Activated naive CD8-positive, alpha-beta T cell treated with anti-CD3 and anti-CD28 coated beads for 36 hours (primary cell): ENCODE data around the gene METTL24. TPM values are rescaled to one million over a fixed set of nuclear protein-coding genes. Genes with fewer than 3 reads are reported as not detected.

Experiments
- DNase-seq: peaks from one replicate; pipeline ENCODE4 v3.0.0; 2021
- H3K27ac Mint-ChIP-seq: one replicate; pipeline ENCODE4 v1.8.0; 2022; ENCODE audit warnings: mild to moderate bottlenecking, moderate library complexity, mixed read lengths
- H3K27me3 Mint-ChIP-seq: one replicate; pipeline ENCODE4 v1.8.0; 2022; ENCODE audit warnings: mild to moderate bottlenecking, mixed read lengths
- H3K36me3 Mint-ChIP-seq: one replicate; pipeline ENCODE4 v1.8.0; 2021; ENCODE audit warnings: mild to moderate bottlenecking, mixed read lengths
- H3K4me1 Mint-ChIP-seq: one replicate; pipeline ENCODE4 v1.8.0; 2021; ENCODE audit warnings: mixed read lengths
- H3K4me3 Mint-ChIP-seq: one replicate; pipeline ENCODE4 v1.8.0; 2022; ENCODE audit warnings: mild to moderate bottlenecking, moderate library complexity, mixed read lengths
- H3K9me3 Mint-ChIP-seq: one replicate; pipeline ENCODE4 v1.8.0; 2022; ENCODE audit warnings: mixed read lengths
- total RNA-seq, 2 experiments: library from RNA; stranded (reverse); gene quantifications; one replicate each; pipeline ENCODE4 v1.2.3, GENCODE V29; 2021

The METTL24 gene
- total RNA-seq, 2 experiments from 2014 or later = 0.26 to 0.27 TPM

DNA sequence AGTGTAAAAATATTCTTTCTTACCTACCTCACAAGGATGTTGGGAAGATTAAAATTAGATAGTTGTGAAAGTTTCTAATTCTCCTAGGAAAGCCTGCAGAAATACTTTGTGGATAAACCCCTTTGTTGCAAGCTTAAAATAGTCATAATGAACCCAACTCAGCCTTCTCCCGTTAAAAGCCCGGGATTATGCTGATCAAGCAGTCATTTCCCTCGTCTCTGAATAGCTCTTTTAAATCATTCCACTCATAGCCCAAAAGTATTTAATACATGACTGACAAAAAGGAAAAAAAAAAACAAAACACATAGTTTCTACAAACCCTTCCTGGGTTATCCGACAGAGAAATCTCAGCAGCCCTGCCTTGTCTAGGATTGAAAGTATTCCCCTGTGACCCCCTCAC is 10.9 kb upstream of the METTL24 start:
- Mint-ChIP-seq H3K9me3 (no peaks in the 10 kb centered on the region), H3K27ac (no peak overlapping the region), H3K27me3 (no peaks in the 10 kb centered on the region), H3K4me3 (no peak overlapping the region), H3K36me3 (no peaks in the 10 kb centered on the region), H3K4me1 (peaks cover 39% of the 10 kb centered on the region)
- no peak for DNase-seq

DNA sequence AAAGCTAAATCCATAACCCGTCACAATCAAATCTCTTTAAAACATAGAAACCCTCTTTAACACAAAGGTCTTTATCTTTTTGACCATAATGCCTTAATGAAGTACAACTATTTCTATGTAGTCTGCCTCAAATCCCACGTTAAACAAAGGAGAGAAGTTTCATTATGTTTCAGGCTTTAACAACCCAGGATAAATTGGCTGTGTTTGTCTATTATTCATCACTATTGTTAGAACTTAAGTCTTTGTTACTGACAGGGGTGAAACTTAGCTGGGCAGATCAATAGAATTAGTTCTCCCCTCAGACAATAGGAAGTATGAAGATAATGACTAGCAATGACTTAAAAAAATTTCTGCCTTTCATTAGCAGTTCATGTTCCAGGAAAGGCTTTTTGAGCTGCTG is 10.1 kb upstream of the METTL24 start:
- Mint-ChIP-seq H3K9me3 (no peaks in the 10 kb centered on the region), H3K4me1 (peaks cover 39% of the 10 kb centered on the region), H3K27me3 (no peaks in the 10 kb centered on the region), H3K27ac (no peak overlapping the region), H3K36me3 (no peaks in the 10 kb centered on the region), H3K4me3 (no peak overlapping the region)
- no peak for DNase-seq

DNA sequence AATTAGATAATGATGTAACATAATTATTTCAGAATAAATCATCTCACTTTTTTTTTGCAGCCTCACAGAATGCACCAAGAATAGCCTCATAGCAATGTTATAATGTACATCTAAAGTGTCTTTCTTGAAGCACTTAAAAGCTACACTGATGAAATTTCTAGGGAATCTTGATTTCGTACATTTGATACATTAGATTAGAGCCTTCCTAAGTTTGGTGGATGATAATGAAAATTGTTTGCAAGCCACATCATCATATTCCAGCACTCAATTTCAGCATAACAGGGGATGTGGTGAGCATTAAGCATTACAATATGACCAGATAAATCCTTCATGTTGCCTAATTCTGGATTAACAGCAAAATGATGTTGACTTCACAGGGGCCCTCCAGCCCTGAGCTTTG is 9.7 kb upstream of the METTL24 start:
- Mint-ChIP-seq H3K9me3 (no peaks in the 10 kb centered on the region), H3K4me3 (no peak overlapping the region), H3K36me3 (no peaks in the 10 kb centered on the region), H3K27ac (no peak overlapping the region), H3K27me3 (no peaks in the 10 kb centered on the region), H3K4me1 (peaks cover 39% of the 10 kb centered on the region)
- no peak for DNase-seq

DNA sequence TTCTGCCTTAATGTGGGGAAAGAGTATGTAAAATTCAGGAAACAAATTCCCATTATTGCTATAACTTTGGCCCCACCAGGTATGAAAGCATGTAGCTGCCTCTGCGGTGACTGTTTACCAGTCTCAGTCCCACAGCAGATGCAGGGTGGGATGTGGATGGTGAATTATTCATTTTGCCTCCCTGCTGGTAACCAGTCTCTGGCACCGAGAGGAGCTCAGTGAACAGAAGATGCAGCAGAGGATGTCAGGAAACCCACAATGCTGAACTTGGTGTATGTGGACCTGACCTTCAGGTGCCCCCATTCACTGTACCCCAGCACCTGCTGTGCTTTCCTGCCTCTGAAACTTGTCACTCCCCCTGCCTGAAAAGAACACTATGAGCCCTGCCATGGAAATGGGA is 8.8 kb upstream of the METTL24 start:
- H3K9me3 Mint-ChIP-seq = no peaks in the 10 kb centered on the region
- no peaks in the 10 kb centered on the region for H3K36me3 Mint-ChIP-seq
- no peak overlapping the region for H3K4me3 Mint-ChIP-seq
- DNase-seq = no peak
- peaks cover 39% of the 10 kb centered on the region for H3K4me1 Mint-ChIP-seq
- no peaks in the 10 kb centered on the region for H3K27me3 Mint-ChIP-seq
- H3K27ac Mint-ChIP-seq = no peak overlapping the region

DNA sequence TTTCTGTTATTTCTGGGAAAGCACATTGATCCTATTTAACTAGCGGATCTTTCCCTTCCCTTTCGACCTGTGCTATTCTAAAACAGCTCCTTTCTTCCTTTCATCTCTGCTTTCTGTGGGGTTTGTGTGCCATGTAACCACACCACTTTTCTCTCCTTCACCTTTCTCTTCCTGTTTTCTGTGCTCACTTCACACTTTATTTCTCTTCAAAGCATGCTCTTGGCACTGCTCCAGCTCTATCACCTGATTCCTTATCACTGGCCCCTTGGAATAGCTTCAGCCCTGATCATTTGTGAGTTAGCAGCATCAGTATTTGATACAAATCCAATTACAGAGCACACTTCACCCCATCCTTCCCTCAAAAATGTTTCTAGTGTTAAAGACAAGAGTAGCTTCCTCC is 8.1 kb upstream of the METTL24 start:
- no peaks in the 10 kb centered on the region for H3K9me3 Mint-ChIP-seq
- no peaks in the 10 kb centered on the region for H3K36me3 Mint-ChIP-seq
- no peaks in the 10 kb centered on the region for H3K27me3 Mint-ChIP-seq
- DNase-seq = no peak
- H3K4me3 Mint-ChIP-seq = no peak overlapping the region
- no peak overlapping the region for H3K27ac Mint-ChIP-seq
- H3K4me1 Mint-ChIP-seq = peaks cover 39% of the 10 kb centered on the region

DNA sequence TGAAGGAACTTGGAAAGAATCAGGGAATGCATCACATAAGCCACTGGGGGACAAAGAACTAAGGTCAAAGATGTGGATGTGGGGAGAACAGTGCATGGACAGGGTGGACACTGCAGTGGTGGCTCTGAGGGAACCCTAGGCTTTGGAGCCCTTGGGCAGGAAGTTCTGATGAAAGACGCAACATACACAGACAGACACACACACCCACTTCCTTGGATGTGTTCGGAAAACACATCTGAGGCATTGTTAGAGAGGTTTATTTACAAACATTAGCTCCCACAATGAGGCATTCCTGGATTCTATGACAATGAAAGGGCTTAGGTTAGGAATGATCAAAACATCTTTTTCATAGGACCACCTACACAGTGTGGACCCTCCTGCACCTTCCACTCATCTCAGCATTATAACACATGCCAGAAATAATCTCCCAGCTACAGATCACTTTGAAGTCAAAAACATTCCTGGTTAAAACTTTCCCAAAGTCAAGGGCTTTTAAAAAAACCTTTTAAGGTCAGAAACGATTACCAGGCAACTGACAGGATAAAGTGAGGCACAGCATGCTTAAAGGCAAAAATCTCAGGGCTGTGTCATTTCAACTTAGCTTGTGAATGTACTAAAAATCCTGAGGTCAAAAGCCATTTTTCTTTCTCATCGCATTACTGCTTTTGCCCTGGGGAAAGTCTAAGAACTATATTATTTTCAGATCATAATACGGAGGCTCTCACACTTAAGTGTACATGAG is 6.4 kb upstream of the METTL24 start:
- no peak overlapping the region for H3K27ac Mint-ChIP-seq
- no peaks in the 10 kb centered on the region for H3K36me3 Mint-ChIP-seq
- peaks cover under 1% of the 10 kb centered on the region for H3K27me3 Mint-ChIP-seq
- DNase-seq = no peak
- no peak overlapping the region for H3K4me3 Mint-ChIP-seq
- peaks cover 39% of the 10 kb centered on the region for H3K4me1 Mint-ChIP-seq
- peaks cover 2% of the 10 kb centered on the region for H3K9me3 Mint-ChIP-seq

DNA sequence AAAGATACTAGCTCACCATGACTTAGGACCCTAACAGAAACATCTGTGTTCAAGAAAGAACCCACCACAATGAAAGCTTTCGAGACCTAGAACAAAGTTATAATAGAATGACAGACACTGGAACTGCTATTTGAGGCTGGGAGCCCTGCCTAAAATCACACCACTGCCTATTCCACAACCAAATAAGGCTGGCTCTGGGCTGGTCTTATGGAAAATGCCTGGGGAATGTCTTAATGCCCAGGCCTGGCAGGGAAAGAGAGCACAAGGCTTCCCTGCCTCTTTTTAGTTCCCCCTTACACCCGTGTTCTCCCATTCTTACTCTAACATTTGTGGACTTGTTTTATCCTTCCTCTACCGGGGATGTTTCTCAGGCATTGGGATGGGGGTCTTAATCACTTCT is 5.6 kb upstream of the METTL24 start:
- H3K4me3 Mint-ChIP-seq = no peak overlapping the region
- H3K36me3 Mint-ChIP-seq = no peaks in the 10 kb centered on the region
- DNase-seq = no peak
- H3K27me3 Mint-ChIP-seq = peaks cover 8% of the 10 kb centered on the region
- no peak overlapping the region for H3K27ac Mint-ChIP-seq
- peaks cover 2% of the 10 kb centered on the region for H3K9me3 Mint-ChIP-seq
- H3K4me1 Mint-ChIP-seq = peaks cover 40% of the 10 kb centered on the region

DNA sequence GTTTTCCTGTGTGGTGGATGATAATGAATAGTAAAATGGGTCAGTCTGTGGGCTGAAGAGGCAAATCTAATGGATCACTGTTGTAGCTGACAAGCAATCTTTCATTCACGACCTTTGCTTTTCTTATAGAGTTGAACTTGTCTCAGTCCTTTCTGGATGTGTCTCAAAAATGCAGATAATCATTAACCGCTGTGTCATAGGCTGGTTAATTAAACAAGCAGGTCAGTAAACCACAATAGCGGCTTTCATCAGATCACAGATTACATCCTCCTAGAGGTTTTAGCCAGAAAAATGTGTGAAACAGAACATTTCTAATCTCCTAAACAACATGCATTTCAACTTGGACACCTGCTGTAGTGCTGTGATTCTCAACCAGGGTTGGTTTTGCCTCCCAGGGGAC is 2.5 kb upstream of the METTL24 start:
- H3K9me3 Mint-ChIP-seq = peaks cover 2% of the 10 kb centered on the region
- H3K36me3 Mint-ChIP-seq = no peaks in the 10 kb centered on the region
- H3K27ac Mint-ChIP-seq = no peak overlapping the region
- peaks cover 25% of the 10 kb centered on the region for H3K4me1 Mint-ChIP-seq
- H3K27me3 Mint-ChIP-seq = peaks cover 25% of the 10 kb centered on the region
- no peak for DNase-seq
- H3K4me3 Mint-ChIP-seq = no peak overlapping the region

DNA sequence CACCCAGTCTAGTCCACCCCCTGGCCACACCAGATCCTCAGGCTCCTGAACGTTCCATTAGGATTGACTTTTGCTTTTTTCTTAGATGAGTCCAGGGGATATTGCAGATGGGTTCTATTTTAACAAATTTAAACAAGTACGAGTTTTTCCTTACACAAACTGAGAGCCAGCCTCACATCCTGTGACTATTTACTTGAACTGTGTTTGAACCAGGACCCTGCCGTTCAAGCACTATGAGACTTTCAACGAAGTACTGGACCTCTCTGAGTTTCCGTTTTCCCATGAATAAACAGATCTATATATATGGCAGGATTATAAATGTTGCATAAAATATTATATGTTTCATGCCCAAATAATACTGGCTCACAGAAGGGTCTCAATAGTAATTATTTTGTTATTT is 1.4 kb upstream of the METTL24 start:
- H3K27me3 Mint-ChIP-seq = peaks cover 25% of the 10 kb centered on the region
- H3K27ac Mint-ChIP-seq = no peak overlapping the region
- peak overlapping the region; percentile 23 for H3K4me3 Mint-ChIP-seq
- peaks cover 18% of the 10 kb centered on the region for H3K4me1 Mint-ChIP-seq
- DNase-seq = no peak
- peaks cover 2% of the 10 kb centered on the region for H3K9me3 Mint-ChIP-seq
- H3K36me3 Mint-ChIP-seq = no peaks in the 10 kb centered on the region

DNA sequence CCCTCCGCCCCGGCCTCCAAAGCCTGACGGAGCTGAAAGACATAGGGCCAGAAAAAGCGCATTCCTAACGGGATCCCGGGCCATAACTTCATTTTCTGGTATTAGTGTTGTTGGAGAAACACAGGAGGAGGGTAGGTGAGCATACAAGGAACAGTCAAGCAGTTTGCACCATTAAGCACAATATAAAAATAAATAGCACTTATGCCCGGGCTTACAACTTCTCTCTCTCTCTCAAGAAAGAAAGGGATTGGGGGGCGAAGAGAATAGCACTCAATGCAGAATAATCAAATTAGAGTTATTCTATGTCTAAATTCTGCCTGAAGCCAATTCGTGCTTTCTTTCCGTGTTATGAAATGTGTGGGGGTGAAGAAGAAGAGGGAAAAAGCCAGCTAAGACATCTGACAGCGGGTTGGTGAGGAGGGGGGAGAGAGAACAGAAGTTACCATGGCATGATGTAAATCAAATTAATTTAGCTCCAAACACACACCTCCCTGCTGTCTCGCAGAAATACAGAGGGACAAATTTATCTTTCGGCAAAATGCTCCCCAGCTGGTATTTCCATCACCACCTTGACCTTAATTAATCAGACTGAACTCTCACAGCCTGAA is 508 bp upstream of the METTL24 start:
- Mint-ChIP-seq H3K4me1 (peaks cover 14% of the 10 kb centered on the region), H3K27ac (no peak overlapping the region), H3K9me3 (peaks cover 2% of the 10 kb centered on the region), H3K27me3 (peaks cover 25% of the 10 kb centered on the region), H3K36me3 (no peaks in the 10 kb centered on the region), H3K4me3 (peak overlapping the region; percentile 54)
- DNase-seq = no peak

DNA sequence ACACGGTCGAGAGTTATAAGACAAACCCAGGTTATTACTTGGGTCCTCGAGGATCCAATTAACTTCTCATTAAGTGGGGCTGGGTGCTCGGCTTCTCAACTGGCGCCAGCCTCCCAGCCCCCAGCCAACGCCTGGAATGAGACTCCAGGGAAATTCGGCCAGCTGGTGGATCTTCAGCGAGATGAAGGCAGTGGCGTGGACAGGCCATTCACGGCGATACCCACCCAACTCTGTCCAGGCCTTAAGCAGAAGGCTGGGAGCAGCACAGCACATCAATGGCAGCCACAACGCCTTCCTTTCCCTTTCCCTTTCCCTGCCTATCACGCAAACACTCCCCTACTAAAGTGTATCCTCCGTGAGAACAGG is 868 bp downstream of the METTL24 start:
- Mint-ChIP-seq H3K4me1 (peaks cover 14% of the 10 kb centered on the region), H3K9me3 (peaks cover 2% of the 10 kb centered on the region), H3K4me3 (peak overlapping the region; percentile 84), H3K27ac (peak overlapping the region; percentile 67), H3K36me3 (no peaks in the 10 kb centered on the region), H3K27me3 (peaks cover 25% of the 10 kb centered on the region)
- no peak for DNase-seq

DNA sequence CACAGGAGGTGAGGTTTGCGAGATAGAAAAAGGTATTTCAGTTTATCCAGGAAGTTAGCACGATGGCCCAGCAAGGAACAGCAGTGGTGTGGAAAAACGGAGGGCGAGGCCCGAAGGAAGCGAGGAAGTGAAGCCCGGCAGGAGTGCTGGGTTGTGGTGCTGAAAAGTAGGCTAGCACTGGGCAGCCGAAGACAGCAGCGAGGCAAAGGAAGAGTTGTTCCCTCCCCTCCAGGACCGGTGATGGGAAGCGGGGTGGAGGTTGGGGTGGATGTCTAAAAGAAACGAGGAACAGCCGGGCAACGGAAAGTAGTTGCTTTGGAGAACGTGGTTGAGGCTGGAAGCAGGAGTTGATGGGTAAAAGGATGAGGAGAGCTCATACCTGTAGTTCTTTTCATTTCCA is 1.4 kb downstream of the METTL24 start:
- H3K4me1 Mint-ChIP-seq = peaks cover 14% of the 10 kb centered on the region
- DNase-seq = no peak
- no peaks in the 10 kb centered on the region for H3K36me3 Mint-ChIP-seq
- peaks cover 2% of the 10 kb centered on the region for H3K9me3 Mint-ChIP-seq
- peak overlapping the region; percentile 84 for H3K4me3 Mint-ChIP-seq
- no peak overlapping the region for H3K27ac Mint-ChIP-seq
- peaks cover 25% of the 10 kb centered on the region for H3K27me3 Mint-ChIP-seq

DNA sequence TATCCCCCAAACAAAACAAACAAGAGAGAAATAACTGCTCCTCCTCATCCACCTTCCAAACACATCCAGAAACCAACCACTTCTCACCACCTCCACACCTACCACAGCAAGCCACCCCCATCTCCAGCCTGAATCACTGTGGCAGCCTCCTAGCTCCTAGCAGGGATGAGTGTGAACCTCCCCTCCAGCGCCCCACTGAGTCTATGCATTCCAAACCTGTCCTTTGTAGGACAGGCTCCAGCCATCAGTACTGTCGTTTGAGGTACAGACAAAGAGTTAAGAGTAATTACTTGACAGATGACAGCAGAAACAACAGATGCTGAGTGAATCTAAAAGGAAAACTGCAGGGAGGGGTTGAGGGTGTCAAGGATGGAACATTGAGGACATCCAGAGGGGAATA is 2.4 kb downstream of the METTL24 start:
- no peaks in the 10 kb centered on the region for H3K36me3 Mint-ChIP-seq
- no peak overlapping the region for H3K27ac Mint-ChIP-seq
- H3K27me3 Mint-ChIP-seq = peaks cover 25% of the 10 kb centered on the region
- peaks cover 14% of the 10 kb centered on the region for H3K4me1 Mint-ChIP-seq
- no peak overlapping the region for H3K4me3 Mint-ChIP-seq
- H3K9me3 Mint-ChIP-seq = no peaks in the 10 kb centered on the region
- no peak for DNase-seq

DNA sequence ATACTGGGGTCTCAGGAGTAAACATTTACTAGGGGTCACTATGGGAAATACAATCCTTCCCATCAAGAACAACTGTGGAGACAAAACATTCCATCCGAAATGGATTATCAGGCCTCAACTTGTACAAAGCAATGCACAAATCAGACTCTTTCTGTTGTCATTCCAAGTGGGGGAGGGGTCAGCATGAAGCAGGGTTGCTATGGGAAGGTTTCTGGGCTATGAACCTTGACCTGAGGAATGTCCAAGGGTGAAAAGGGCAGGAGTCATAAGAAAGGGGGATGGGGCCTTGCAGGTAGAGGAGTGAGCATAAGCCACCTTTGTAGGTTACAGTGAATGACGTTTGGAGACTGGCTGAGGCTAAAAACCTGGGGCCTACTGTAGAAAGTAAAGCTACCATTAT is 3.1 kb downstream of the METTL24 start:
- Mint-ChIP-seq H3K9me3 (no peaks in the 10 kb centered on the region), H3K4me3 (no peak overlapping the region), H3K4me1 (peaks cover 14% of the 10 kb centered on the region), H3K27ac (no peak overlapping the region), H3K27me3 (peaks cover 25% of the 10 kb centered on the region), H3K36me3 (no peaks in the 10 kb centered on the region)
- DNase-seq = no peak

DNA sequence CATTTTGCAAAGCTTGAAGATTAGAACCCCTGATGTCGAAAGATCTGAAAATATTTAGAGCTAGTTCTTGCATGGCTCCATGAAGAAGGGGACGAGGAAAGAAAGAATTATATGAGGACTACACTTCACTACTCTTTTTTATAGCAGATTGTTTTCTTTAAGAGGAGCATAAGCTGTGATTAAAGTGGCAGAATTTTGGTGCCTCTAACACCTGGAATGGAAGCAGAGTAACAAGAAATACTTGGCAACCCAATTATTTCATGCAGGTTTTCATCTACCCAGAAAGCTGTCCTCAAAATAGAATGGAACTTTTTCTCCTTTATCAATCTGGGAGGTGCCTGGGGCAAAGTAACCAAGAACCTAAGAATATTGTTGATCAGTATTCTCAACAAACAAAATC is 4.0 kb downstream of the METTL24 start:
- DNase-seq = no peak
- H3K36me3 Mint-ChIP-seq = no peaks in the 10 kb centered on the region
- peaks cover 14% of the 10 kb centered on the region for H3K4me1 Mint-ChIP-seq
- H3K4me3 Mint-ChIP-seq = no peak overlapping the region
- H3K27ac Mint-ChIP-seq = no peak overlapping the region
- H3K27me3 Mint-ChIP-seq = peaks cover 21% of the 10 kb centered on the region
- no peaks in the 10 kb centered on the region for H3K9me3 Mint-ChIP-seq

DNA sequence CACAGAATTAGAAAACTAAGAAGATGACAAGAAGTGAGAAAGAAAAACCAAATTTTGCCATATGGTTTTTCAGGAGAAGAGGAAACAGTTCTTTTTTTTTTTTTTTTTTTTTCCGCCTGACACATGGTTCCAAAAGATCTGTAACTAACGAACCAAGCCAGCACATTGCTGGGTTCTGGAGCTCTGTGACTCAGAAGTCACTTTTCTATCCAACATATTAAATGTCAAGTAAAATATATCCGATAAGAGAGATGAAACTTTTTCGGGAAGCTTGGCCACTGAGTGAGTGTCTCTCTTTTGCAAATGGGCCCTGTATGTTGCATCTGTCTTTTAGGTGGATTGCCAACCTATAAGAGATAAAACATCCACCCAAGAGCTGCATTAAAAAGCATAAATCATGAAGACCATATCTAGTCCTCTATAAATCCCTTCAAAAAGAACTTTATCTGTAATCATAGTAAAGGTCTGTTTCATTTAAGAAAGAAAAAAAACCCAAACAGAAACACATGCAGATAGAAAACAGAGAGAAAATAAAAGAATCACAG is 4.6 kb downstream of the METTL24 start:
- Mint-ChIP-seq H3K4me1 (peaks cover 12% of the 10 kb centered on the region), H3K27me3 (peaks cover 15% of the 10 kb centered on the region), H3K27ac (no peak overlapping the region), H3K4me3 (no peak overlapping the region), H3K9me3 (no peaks in the 10 kb centered on the region), H3K36me3 (no peaks in the 10 kb centered on the region)
- no peak for DNase-seq
